Gastroesophageal sphincter (tissue), 3 donors: ENCODE data around the gene BLOC1S5.

Experiments used
- POLR2A ChIP-seq, 2 donors: fragments of 450-650 bp; IDR thresholded peaks; one replicate each; pipeline ENCODE4 v1.6.1; 2017; ENCODE audit warnings: antibody characterized with exemption in 2 of 2, mild to moderate bottlenecking in 2 of 2, moderate library complexity in 1 of 2
- TF ChIP-seq, protein P1 (sequence below), 4 experiments: fragments of 200-600 bp in 2 of 4; fragments of 450-650 bp in 2 of 4; sonication (generic) in 1 of 4; IDR thresholded peaks; one replicate each; pipeline ENCODE4 v1.5.1; 2017 to 2019; ENCODE audit warnings: antibody characterized with exemption in 4 of 4, mild to moderate bottlenecking in 2 of 4, moderate library complexity in 2 of 4

DNA sequence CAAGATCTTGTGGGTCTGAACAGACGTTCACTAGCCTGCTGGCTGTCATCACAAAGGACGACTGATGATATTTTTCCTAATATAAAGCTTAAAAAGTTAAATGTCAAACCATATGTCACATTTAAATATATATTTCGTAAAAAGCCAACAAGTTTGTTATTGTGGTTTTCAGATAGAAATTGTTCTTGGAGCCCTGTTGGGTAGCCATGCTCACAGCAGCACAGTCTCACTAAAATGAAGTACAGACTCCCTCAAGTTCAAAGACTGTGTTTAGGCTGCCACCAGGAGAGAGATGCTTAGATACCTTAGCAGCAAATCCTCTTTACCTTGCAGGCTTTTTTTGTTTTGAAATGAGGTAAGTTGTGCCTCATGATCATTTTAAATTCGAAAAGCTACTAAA, 20.4 kb upstream of the BLOC1S5 start:
- TF ChIP-seq, protein P1, sequence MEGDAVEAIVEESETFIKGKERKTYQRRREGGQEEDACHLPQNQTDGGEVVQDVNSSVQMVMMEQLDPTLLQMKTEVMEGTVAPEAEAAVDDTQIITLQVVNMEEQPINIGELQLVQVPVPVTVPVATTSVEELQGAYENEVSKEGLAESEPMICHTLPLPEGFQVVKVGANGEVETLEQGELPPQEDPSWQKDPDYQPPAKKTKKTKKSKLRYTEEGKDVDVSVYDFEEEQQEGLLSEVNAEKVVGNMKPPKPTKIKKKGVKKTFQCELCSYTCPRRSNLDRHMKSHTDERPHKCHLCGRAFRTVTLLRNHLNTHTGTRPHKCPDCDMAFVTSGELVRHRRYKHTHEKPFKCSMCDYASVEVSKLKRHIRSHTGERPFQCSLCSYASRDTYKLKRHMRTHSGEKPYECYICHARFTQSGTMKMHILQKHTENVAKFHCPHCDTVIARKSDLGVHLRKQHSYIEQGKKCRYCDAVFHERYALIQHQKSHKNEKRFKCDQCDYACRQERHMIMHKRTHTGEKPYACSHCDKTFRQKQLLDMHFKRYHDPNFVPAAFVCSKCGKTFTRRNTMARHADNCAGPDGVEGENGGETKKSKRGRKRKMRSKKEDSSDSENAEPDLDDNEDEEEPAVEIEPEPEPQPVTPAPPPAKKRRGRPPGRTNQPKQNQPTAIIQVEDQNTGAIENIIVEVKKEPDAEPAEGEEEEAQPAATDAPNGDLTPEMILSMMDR (IDR thresholded peaks at IDR 0.05): no peak
- TF ChIP-seq POLR2A (IDR thresholded peaks at IDR 0.05): no peak
